ENCODE measurements around the gene NFAT5.
"Not testable (repeated sequence)": the region's sequence is repeated elsewhere in the genome, so short reads cannot be mapped to it uniquely, and the experiment has no call there.

The NFAT5 gene

GRCh38 chr16:69709456-69710084 is 143.8 kb downstream of the NFAT5 start:
- no peak for DNase-seq

DNA sequence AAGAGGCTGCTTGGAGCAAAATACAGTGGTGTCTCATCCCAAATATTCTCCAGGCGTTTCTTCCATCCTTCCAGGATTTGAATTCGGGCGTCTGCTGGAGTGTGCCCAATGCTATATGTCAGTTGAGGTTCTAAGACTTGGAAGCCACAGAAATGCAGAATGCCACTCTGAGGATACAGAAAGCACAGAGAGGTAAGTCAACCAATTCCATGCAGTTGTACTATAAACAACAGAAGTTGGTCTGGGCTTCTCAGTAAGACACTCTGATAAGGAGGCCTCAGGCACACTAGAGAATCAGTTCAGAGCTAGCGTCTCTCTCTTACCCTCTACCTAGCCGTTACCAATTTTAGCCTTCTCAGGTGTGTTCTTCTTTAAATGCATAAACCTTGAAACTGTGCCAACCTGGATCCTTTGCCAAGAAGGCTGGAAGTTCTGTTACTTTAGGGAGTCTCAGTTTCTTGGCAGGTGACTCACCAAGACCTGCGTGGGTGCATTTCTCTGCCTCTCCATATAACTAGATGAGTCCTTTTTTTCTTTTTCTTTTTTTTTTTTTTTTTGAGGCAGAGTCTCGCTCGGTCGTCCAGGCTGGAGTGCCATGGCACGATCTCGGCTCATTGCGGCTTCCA is 145.5 kb downstream of the NFAT5 start:
- DNase-seq, result no peak

DNA sequence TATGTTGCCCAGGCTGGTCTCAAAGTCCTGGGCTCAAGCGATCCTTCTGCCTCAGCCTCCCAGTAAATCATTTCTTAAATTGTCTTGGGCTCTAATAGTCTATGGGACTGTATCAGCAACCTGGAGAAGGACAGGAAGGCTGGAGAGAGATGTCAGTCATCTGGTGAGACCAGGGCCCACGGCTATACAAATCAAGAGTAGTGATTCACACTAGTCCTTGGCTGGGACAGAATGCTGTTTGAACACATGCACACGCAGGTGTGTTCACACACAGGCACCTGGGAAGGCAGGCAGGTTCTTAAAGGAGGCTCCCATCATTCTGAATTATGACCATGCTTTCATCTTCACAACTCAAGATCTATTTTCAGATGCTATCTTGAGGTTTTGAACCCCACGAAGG is 146.5 kb downstream of the NFAT5 start:
- no peak for DNase-seq

DNA sequence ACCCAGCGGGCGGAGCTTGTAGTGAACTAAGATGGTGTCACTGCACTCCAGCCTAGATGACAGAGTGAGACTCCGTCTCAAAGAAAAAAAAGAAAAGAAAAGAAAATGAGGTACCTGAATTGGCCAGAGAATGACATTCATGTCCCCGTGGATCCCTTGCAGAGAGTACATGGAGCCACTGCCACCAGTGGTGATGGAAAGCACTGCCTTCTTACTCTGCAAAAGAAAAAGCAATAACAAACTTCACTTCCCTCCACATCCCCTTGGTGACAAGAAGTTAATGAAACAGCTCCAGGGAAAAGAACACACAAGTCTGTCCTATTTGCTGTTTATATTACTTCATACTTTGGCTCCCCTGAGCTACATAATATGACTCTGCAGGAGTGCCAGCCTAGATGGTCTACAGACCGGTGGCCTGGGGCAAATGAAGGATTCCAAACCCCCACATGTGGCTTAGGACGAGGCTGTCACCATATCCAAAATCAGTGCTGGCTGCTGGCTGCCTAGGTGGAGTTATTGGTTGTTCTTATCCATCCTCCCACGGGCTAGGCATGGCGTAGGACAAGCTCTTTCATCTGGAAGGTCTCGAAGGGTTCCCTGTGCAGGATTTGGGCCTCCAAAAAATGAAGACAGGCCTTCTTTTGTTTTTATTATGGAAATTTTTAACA is 147.3 kb downstream of the NFAT5 start:
- DNase-seq, result no peak

DNA sequence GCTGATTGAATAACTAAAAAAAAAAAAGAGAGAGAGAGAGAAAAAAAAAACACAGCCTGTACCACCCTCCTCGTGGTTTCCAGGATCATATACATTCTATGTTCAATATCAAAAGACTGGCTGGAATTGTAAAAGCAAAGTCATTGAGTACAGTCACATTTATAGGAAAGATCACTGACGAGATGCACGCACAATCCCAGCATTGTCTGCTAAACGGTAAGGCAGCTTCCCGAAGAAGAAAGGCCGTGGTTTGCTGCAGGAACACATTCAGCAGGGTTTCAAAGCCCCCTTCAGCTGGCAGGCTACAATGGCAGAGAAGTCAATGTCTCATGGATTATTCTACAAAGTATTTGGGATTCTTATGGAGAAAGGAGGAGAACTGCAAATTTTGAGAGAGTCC is 151.3 kb downstream of the NFAT5 start:
- DNase-seq, result no peak

DNA sequence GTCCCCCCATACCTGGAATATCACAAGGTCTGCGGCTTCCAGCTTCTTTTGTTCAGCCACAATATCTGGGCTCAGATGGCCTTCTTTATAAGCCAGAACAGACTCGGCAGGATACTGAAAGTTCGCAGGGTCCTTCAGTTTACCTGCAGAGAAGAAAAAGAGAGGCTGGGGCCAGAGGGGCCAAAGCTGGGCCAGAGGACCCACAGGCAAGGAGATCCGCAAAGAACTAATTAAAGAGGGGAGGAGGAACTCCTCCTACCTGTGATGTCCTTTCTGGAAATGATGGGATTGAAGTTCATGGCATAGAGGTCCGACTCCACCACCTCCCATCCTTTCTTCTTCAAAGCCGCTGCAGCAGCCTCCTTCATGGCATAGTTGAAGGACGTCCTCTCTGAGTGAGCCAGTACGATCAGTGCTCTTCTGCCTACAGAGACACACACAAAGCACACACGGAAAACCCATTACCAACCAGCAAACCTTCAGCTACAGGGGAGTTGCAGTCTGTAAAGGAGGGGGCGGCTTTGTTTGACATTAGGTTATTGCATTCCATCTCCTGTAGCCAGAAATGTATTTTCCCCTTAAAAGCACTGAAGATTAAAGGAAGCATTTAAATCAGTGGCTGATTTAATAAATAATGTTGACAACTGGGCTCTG is 152.5 kb downstream of the NFAT5 start:
- no peak for DNase-seq

- DNase-seq, result no peak
Observed at GRCh38 chr16:69720822-69721430, 155.2 kb downstream of the NFAT5 start.

- no peak for DNase-seq
Observed at GRCh38 chr16:69721441-69721957, 155.7 kb downstream of the NFAT5 start.

GRCh38 chr16:69724414-69724873 is 158.7 kb downstream of the NFAT5 start:
- no peak for DNase-seq

GRCh38 chr16:69724981-69725479 is 159.3 kb downstream of the NFAT5 start:
- no peak for DNase-seq

- no peak for DNase-seq
Observed at GRCh38 chr16:69725480-69726312, 159.9 kb downstream of the NFAT5 start.

DNA sequence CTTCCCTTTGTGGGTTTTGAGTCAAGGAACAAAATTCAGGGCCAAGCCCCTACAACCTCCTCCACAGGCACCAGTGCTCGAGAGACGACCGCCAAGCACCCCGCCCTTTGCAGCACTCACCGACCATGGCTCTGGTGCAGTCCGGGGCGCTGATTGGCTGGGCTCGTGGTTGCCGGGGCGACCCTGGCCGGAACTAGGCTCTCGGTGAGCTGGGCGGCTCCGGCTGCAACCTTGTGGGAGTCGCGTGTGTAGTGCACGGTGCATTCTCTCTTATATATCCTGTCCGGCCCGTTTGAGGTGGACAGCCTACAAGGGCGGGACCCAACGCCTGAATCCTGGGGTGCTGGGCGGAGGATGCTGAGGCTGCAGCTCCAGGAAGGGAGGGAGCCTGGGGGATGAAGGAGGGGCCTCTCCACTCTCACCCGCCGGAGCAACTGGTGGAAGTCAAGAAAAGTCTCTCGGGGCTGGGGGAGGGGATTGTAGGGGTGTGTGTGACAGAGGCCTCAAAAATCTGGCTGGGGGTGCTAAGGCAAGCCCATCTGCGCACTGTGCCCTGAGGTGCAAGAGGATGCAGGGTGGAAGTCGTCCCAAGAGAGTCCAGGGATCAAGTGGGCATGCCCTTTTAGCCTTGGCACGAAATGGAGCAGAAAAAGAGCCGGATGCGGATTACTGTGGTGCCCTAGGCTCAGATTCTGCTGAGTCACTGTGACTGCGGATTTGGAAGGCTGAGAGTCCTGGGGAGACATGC is 160.7 kb downstream of the NFAT5 start, which contains the start of gene NQO1:
TSS of gene NQO1 (minus strand) at position 248 of the 748 bp plus-strand sequence. CDS start at position 127, 121 bp downstream.
- peak; percentile 84 for DNase-seq

GRCh38 chr16:69727916-69728270 is 162.1 kb downstream of the NFAT5 start:
- DNase-seq, result no peak

DNA sequence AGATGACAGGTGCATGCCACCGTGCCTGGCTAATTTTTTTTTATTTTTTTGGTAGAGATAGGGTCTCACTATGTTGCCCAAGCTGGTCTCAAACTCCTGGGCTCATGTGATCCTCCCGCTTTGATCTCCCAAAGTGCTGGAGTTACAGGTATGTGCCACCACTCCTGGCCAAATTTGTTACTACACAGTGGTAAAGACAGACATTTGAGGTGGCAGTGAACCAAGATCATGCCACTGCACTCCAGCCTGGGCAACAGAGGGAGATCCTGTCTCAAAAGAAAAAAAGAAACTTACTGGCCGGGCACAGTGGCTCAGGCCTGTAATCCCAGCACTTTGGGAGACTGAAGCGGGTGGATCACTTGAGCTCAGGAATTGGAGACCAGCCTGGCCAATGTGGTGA is 163.3 kb downstream of the NFAT5 start:
- DNase-seq, result not testable (repeated sequence)

GRCh38 chr16:69731280-69731679 is 165.5 kb downstream of the NFAT5 start:
- DNase-seq, result not testable (repeated sequence)

DNA sequence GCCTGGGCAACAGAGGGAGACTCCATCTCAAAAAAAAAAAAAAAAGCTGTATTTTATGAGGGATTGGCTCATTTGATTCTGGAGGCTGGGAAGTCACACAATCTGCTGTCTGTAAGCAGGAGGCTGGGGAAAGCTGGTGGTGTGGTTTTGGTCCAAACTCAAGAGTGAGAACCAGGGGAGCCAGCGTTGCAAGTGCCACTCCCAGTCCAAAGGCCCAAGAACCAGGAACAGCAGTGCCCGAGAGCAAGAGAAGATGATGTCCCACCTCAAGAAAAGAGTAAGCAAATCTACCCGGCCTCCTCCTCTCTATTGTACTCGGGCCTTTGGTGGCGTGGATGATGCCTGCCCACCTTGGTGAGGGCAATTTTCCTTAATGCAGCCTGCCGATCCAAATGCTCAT is 166.3 kb downstream of the NFAT5 start:
- no peak for DNase-seq

DNA sequence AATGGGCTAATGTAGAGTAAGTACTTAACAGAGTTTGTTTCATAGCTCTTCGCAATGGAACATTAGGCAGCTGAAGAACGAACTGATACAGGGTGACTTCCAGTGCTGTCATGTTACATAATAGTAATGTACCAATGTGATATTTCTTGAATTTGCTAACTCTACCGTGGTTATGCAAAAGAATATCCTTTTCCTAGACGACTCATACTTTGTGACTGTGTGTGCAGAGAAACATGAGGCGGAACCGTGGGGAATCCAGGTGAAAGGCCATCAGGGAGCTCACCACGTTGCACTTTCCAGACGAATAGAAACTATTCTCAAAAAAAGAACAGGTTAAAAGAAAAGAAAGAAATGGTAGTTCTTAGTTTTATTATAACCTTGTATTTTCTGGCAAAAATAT is 175.8 kb downstream of the NFAT5 start:
- no peak for DNase-seq

DNA sequence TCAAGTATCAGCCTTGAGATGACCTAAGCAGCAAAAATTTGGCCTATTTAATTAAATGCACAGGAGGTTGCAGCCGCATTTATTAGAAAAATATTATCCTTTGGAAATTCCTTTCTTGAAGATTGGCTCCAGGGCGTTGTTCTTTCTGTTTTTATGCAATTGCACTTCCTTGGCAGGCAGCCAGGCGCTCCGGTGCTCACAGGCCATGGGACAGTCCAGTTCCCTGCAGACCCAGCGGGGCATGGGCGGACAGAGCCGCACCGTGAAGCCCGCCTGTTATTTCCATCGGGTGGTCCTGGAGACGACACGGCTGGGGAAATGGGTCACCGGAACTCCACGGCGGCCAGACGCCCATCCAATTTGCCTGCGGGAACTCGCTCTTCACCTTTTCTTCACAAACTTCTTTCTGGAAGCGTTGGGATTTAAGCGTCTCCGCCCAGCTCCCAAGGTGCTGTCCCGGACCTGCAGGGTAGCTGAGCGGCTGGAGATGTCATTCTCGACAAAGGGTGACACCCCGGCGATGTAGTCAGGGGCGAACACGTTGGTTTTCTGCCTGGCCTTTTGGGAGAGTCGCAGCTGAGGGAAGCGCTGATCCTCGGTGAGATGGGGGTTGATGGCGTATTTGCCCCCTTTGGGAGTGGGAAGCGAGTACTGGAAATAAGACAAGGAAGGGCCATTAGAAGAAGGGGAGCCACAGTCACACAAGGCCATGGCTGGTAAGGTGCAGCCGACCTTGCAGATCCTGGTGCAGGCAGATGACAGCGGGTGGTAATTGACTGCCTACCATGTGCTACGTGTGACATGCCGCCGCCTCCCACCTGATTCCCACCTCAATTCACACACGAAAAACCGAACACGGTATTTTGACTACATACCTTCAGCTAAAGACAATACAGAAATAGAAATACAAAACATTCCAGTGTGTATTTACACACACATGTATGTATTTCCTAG is 176.5 kb downstream of the NFAT5 start:
- DNase-seq, result no peak

DNA sequence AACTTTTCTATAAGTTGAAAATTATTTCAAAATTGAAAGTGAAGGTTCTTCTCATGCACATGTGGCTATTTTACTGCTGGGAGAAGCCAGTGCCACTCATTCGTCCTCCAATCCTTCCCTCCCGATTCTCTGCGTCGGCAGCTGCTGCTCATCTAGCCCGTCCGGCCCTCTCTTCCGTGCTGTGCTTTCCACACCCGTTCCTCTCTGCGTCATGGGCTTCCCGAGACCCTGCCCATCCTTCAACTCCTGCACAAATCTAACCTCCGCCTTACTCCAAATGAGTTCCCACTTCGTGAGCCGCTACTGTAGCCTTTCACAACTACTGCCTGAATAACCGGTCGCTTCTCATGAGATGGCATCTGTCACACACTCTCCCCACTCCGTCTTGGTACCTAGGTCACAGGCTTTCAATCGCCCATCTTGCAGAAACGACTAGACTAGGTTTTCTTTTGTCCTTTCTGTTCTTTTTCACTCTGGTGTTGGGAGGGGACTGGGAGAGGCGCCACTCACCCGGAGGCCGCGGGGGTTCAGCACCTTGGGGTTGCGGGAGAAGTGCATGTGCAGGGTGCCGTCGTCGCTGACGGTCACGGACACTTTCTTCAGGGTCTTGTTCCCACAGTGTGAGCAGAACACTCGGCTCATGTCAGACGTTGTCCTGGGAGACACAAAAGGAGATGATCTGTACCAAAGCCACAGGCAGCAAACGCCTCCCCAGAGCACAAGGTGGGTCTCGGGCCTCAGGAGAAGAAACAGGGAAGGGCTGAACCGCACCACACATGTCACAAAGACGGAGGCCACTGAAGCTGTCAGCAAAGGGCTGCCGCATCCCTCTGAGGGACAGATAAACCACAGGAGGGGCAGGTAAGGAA is 178.8 kb downstream of the NFAT5 start:
- no peak for DNase-seq
